Testis (tissue), 3 donors: ENCODE results near the gene KLHL22. TPM values are rescaled to one million over a fixed set of nuclear protein-coding genes. Genes with fewer than 3 reads are reported as not detected.

Source experiments
- DNase-seq: peaks from one replicate; pipeline ENCODE4 v3.0.0-alpha.2; 2019
- H3K27ac ChIP-seq, 2 donors: fragments of 200-600 bp; sonication (generic); one replicate each; pipeline ENCODE4 v1.5.1; 2019
- H3K27me3 ChIP-seq: fragments of 200-600 bp; sonication (generic); one replicate; pipeline ENCODE4 v1.5.1; 2019
- H3K36me3 ChIP-seq: fragments of 200-600 bp; sonication (generic); one replicate; pipeline ENCODE4 v1.5.1; 2017; ENCODE audit warnings: low read depth; ENCODE audit errors: missing control alignments
- H3K4me1 ChIP-seq: fragments of 200-600 bp; sonication (generic); one replicate; pipeline ENCODE4 v1.5.1; 2019
- H3K4me3 ChIP-seq, 2 donors: fragments of 200-600 bp; sonication (generic); one replicate each; pipeline ENCODE4 v1.5.1; 2017 to 2019
- H3K9me3 ChIP-seq: fragments of 200-600 bp; sonication (generic); one replicate; pipeline ENCODE4 v1.5.1; 2017
- POLR2A ChIP-seq: fragments of 450-650 bp; IDR thresholded peaks from one replicate; pipeline ENCODE4 v1.6.1; 2017; ENCODE audit warnings: antibody characterized with exemption, mild to moderate bottlenecking, moderate library complexity
- WGBS, 2 donors: methylation state at CpG; one replicate each; pipeline ENCODE4 v1.1.5; 2018; 5-methylcytosine and 5-hydroxymethylcytosine counted together
- intact Hi-C: fragments of 100-400 bp; cut with DNase I; formaldehyde crosslinking; loops from one replicate; pipeline ENCODE4 v1.15.1; 2023; ENCODE audit warnings: low total_unique reads
- polyA plus RNA-seq: library from polyadenylated mRNA; stranded (reverse); fragments of 350-450 nt; fragmentation: Illumina TruSeq; extraction: RNeasy Lipid Tissue Mini Kit (QIAGEN cat#74804); gene quantifications from one replicate; pipeline ENCODE4 v1.2.3, GENCODE V29; 2014; ENCODE audit warnings: low read depth, low replicate concordance; ENCODE audit not compliant: insufficient read depth
- total RNA-seq, 2 donors: library from RNA; depleted of rRNA; stranded (reverse); fragments of >200 nt; gene quantifications; one replicate each; pipeline ENCODE4 v1.2.3, GENCODE V29; 2016
- TF ChIP-seq, protein P1 (sequence below), 3 experiments: fragments of 450-650 bp in 2 of 3; fragments of 200-600 bp in 1 of 3; sonication (generic) in 1 of 3; IDR thresholded peaks; one replicate each; pipeline ENCODE4 v1.5.1; 2016 to 2019; ENCODE audit warnings: antibody characterized with exemption in 3 of 3, mild to moderate bottlenecking in 2 of 3, moderate library complexity in 1 of 3

Gene KLHL22
- total and polyA plus RNA-seq, 3 donors from 2014 or later: 18.1 to 41.7 (median 39.8) TPM

DNA sequence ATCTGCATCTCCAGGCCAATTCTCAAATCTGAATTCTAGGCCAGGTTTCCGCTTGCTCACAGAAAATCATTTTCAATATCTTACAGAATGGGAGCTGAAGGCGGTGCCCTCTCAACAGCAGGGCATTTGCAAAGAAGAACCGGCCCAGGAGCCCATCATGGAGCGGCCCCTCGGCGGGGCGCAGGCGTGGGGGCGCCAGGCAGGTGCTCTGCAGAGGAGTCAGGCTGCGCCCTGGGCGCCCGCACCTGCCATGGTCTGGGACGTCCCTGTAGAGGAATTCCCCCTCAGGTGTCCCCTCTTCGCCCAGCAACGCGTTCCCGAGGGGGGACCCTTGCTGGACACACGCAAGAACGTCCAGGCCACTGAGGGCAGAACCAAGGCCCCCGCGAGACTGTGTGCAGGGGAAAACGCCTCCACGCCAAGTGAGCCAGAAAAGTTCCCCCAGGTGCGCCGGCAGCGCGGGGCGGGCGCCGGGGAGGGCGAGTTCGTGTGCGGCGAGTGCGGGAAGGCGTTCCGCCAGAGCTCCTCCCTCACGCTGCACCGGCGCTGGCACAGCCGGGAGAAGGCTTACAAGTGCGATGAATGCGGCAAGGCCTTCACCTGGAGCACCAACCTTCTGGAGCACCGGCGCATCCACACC, 90.2 kb downstream of the KLHL22 start:
- no peak for DNase-seq
- Histone ChIP-seq H3K4me1 (no peaks in the 10 kb centered on the region), H3K27ac (no peak overlapping the region), H3K27me3 (no peaks in the 10 kb centered on the region), H3K9me3 (no peaks in the 10 kb centered on the region), H3K36me3 (no peaks in the 10 kb centered on the region), H3K4me3 (peak overlapping the region in 1 of 2 donors; percentile 12)
- TF ChIP-seq, protein P1, sequence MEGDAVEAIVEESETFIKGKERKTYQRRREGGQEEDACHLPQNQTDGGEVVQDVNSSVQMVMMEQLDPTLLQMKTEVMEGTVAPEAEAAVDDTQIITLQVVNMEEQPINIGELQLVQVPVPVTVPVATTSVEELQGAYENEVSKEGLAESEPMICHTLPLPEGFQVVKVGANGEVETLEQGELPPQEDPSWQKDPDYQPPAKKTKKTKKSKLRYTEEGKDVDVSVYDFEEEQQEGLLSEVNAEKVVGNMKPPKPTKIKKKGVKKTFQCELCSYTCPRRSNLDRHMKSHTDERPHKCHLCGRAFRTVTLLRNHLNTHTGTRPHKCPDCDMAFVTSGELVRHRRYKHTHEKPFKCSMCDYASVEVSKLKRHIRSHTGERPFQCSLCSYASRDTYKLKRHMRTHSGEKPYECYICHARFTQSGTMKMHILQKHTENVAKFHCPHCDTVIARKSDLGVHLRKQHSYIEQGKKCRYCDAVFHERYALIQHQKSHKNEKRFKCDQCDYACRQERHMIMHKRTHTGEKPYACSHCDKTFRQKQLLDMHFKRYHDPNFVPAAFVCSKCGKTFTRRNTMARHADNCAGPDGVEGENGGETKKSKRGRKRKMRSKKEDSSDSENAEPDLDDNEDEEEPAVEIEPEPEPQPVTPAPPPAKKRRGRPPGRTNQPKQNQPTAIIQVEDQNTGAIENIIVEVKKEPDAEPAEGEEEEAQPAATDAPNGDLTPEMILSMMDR (IDR thresholded peaks at IDR 0.05): no peak
- no peak for TF ChIP-seq POLR2A
- WGBS, 2 donors: 63 to 86% methylated on average over 2 to 45 of the region's 45 CpGs
- intact Hi-C loops: no loop called here

DNA sequence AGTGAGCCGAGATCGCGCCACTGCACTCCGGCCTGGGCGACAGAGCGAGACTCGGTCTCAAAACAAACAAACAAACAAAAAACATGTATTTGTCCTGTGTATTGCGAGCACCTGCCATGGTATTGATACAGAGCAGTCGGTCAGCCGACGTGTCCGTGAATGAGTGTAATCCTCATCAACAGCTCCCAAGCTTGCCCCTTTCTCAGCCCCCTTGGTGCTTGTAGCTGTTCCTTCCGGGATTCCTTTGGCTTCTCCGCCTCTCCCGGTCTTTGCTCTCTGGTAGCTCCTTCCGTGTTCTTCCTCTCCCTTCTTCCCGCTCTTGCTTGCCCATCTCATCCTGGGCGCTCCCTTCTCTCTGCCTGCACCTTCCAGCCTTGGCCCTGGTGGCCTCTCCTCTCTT, 90.7 kb downstream of the KLHL22 start:
- Histone ChIP-seq H3K4me3 (no peak overlapping the region), H3K27me3 (no peaks in the 10 kb centered on the region), H3K36me3 (no peaks in the 10 kb centered on the region), H3K9me3 (no peaks in the 10 kb centered on the region), H3K4me1 (no peaks in the 10 kb centered on the region), H3K27ac (no peak overlapping the region)
- TF ChIP-seq POLR2A: no peak
- TF ChIP-seq, protein P1 (IDR thresholded peaks at IDR 0.05): no peak
- intact Hi-C loops: no loop called here
- no peak for DNase-seq
- 71 to 75% methylated on average over 18 of the region's 18 CpGs for WGBS, 2 donors

DNA sequence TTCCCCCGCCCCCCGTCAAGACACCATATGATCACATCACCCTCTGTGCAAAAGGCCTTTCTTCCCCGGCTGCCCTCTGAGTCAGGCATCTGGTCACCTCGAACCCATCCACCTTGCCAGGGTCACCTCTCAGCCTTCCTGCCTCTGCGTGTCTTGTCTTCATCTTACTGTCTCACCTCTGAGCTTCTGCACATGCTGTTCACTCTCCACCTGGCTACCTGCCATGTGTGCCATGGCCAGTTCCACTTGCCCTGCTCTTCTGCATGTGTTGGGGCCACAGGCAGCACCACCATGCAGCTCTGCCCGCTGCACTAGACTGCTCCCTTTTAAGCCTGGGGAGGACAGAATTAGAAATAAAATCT, 91.8 kb downstream of the KLHL22 start:
- Histone ChIP-seq H3K9me3 (no peaks in the 10 kb centered on the region), H3K27ac (no peak overlapping the region), H3K4me3 (no peak overlapping the region), H3K36me3 (no peaks in the 10 kb centered on the region), H3K27me3 (no peaks in the 10 kb centered on the region), H3K4me1 (no peaks in the 10 kb centered on the region)
- 95 to 96% methylated on average over 6 of the region's 6 CpGs for WGBS, 2 donors
- TF ChIP-seq, protein P1 (IDR thresholded peaks at IDR 0.05): no peak
- TF ChIP-seq POLR2A: no peak
- intact Hi-C loops: no loop called here
- DNase-seq: no peak

DNA sequence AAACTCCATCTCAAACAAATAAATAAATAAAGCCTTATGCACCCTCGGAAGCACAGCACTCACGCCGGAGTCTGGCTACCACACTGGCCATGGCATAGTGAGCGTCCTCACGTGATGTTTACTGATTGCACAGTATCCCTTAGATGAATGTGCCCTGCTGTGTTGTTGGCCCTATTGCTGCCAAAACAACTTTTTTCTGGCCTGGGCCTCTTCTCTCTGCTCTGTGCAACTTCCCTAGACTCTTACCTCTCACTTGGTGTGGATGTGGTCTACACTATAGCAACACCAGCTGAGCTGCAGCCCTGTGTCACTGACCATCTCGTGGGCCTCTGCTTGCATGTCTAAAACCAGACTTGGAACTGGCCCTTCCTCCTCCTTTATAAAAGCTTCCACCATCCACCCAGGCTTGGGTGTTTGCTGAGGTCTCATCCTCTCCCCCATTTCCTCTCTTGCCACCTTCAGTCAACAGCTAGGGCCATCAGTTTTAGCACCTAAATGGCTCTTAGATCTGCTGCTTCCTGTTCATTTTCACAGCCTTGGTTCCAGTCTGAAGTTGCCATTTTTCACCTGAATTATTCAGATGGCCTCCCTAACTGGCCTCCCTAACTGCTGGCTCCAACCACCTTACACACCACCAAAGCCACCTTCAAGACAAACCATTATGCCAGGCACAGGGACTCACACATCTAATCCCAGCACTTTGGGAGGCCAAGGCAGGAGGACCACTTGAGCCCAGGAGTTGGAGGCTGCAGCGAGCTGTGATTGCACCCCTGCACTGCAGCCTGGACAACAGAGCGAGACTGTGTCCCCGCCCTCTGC, 92.4 kb downstream of the KLHL22 start:
- Histone ChIP-seq H3K36me3 (no peaks in the 10 kb centered on the region), H3K9me3 (no peaks in the 10 kb centered on the region), H3K27me3 (no peaks in the 10 kb centered on the region), H3K27ac (no peak overlapping the region), H3K4me3 (no peak overlapping the region), H3K4me1 (no peaks in the 10 kb centered on the region)
- 87 to 93% methylated on average over 9 of the region's 9 CpGs for WGBS, 2 donors
- TF ChIP-seq POLR2A: no peak
- no peak for DNase-seq
- intact Hi-C loops: no loop called here

DNA sequence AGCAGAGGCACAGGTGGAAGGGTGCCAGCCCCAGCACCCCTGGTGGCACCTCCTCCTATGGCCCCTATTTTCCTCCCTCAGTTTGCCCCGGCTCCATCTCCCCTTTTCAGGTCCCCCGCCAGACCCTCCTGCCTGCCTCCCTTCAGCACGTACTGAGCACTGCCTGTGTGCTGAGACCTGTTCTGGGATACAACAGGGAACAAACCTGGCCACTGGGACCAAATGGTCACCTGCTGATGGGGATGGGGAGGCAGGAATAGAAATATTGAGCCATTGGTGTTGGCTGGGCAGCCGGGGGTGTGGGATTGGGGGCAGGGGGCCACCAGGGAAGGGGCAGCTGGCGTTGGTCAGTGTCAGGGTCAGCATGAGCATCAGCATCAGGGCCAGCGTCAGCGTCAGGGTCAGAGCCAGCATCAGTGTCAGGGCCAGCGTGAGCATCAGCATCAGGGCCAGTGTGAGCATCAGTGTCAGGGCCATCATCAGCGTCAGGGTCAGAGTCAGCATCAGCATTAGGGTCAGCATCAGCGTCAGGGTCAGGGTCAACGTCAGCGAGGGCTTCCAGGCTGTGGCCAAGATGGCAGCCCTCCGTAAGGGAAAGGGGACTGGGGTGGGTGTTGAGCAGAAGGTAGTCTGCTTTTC, 94.1 kb downstream of the KLHL22 start:
- 88 to 91% methylated on average over 13 of the region's 13 CpGs for WGBS, 2 donors
- Histone ChIP-seq H3K36me3 (no peaks in the 10 kb centered on the region), H3K9me3 (no peaks in the 10 kb centered on the region), H3K4me1 (peaks cover 3% of the 10 kb centered on the region), H3K27ac (no peak overlapping the region), H3K27me3 (no peaks in the 10 kb centered on the region), H3K4me3 (no peak overlapping the region)
- no peak for TF ChIP-seq POLR2A
- TF ChIP-seq, protein P1 (IDR thresholded peaks at IDR 0.05): no peak
- intact Hi-C loops: no loop called here
- DNase-seq: no peak
